HG03565 (cell line): ENCODE data around the gene FAM181A.

Experiments
- ATAC-seq: cut with Tn5 transposase; IDR thresholded peaks from one replicate; pipeline ENCODE4 v1.9.1; 2021; ENCODE audit warnings: mild to moderate bottlenecking, moderate library complexity; ENCODE audit not compliant: unreplicated experiment

FAM181A gene

GRCh38 chr14:93928184-93929047, 1.3 kb downstream of the FAM181A start:
- no peak for ATAC-seq

- ATAC-seq: no peak
Measured at GRCh38 chr14:93929048-93929535, 1.9 kb downstream of the FAM181A start.

- no peak for ATAC-seq
Measured at GRCh38 chr14:93929657-93930056, 2.5 kb downstream of the FAM181A start.

GRCh38 chr14:93930296-93930988, 3.3 kb downstream of the FAM181A start:
- ATAC-seq: no peak

- no peak for ATAC-seq
Measured at GRCh38 chr14:93930989-93931307, 3.8 kb downstream of the FAM181A start.

- no peak for ATAC-seq
Measured at GRCh38 chr14:93932642-93933041, 5.5 kb downstream of the FAM181A start.

GRCh38 chr14:93935213-93935612, 8.1 kb downstream of the FAM181A start:
- ATAC-seq: no peak

GRCh38 chr14:93936245-93936644, 9.1 kb downstream of the FAM181A start:
- no peak for ATAC-seq

- no peak for ATAC-seq
Measured at GRCh38 chr14:93936926-93937325, 9.8 kb downstream of the FAM181A start.

GRCh38 chr14:93937519-93937918, 10.4 kb downstream of the FAM181A start:
- ATAC-seq: no peak

GRCh38 chr14:93938751-93939303, 11.7 kb downstream of the FAM181A start:
- no peak for ATAC-seq

GRCh38 chr14:93939304-93940229, 12.4 kb downstream of the FAM181A start:
- ATAC-seq: peak; percentile 86

GRCh38 chr14:93940437-93940836, 13.3 kb downstream of the FAM181A start:
- no peak for ATAC-seq

- no peak for ATAC-seq
Measured at GRCh38 chr14:93941293-93941910, 14.3 kb downstream of the FAM181A start.

GRCh38 chr14:93943052-93943451, 15.9 kb downstream of the FAM181A start:
- ATAC-seq: no peak

- no peak for ATAC-seq
Measured at GRCh38 chr14:93943930-93944329, 16.8 kb downstream of the FAM181A start.

GRCh38 chr14:93944348-93945069, 17.4 kb downstream of the FAM181A start:
- ATAC-seq: no peak

- ATAC-seq: no peak
Measured at GRCh38 chr14:93945070-93945399, 17.9 kb downstream of the FAM181A start.

- no peak for ATAC-seq
Measured at GRCh38 chr14:93946104-93946503, 19.0 kb downstream of the FAM181A start.

GRCh38 chr14:93946541-93947090, 19.5 kb downstream of the FAM181A start:
- no peak for ATAC-seq
